GM19193 (cell line): ENCODE measurements around the gene PARD3.

Experiments
- POLR2A ChIP-seq: IDR thresholded peaks from 4 replicates; pipeline ENCODE4 v1.6.1; 2011; ENCODE audit not compliant: insufficient read depth, insufficient read length; ENCODE audit errors: extremely low read depth

Gene PARD3

GRCh38 chr10:34656661-34657060 is 158.4 kb downstream of the PARD3 start:
- no peak for TF ChIP-seq POLR2A

- TF ChIP-seq POLR2A: no peak
These were observed 159.6 kb downstream of the PARD3 start for GRCh38 chr10:34655286-34656170.

GRCh38 chr10:34654211-34654610 is 160.9 kb downstream of the PARD3 start:
- TF ChIP-seq POLR2A: no peak

- TF ChIP-seq POLR2A: no peak
These were observed 161.6 kb downstream of the PARD3 start for GRCh38 chr10:34653530-34653929.

GRCh38 chr10:34651416-34652195 is 163.5 kb downstream of the PARD3 start:
- no peak for TF ChIP-seq POLR2A

GRCh38 chr10:34650156-34650555 is 164.9 kb downstream of the PARD3 start:
- TF ChIP-seq POLR2A: no peak

- TF ChIP-seq POLR2A: no peak
These were observed 165.7 kb downstream of the PARD3 start for GRCh38 chr10:34649385-34649784.

GRCh38 chr10:34648919-34649318 is 166.2 kb downstream of the PARD3 start:
- TF ChIP-seq POLR2A: no peak

GRCh38 chr10:34647875-34648865 is 166.9 kb downstream of the PARD3 start:
- TF ChIP-seq POLR2A: no peak

GRCh38 chr10:34647160-34647559 is 167.9 kb downstream of the PARD3 start:
- no peak for TF ChIP-seq POLR2A

- no peak for TF ChIP-seq POLR2A
These were observed 168.8 kb downstream of the PARD3 start for GRCh38 chr10:34646331-34646730.

GRCh38 chr10:34644224-34644623 is 170.9 kb downstream of the PARD3 start:
- no peak for TF ChIP-seq POLR2A

GRCh38 chr10:34643620-34644019 is 171.5 kb downstream of the PARD3 start:
- no peak for TF ChIP-seq POLR2A

GRCh38 chr10:34641913-34642558 is 173.1 kb downstream of the PARD3 start:
- TF ChIP-seq POLR2A: no peak
